NT2/D1 (cell line): ENCODE measurements around the gene CD7.

Source experiments
- SUZ12 ChIP-seq: IDR thresholded peaks from 2 replicates; pipeline ENCODE4 v1.6.1; 2011; ENCODE audit not compliant: insufficient read length, insufficient read depth; ENCODE audit errors: extremely low read depth
- YY1 ChIP-seq: IDR thresholded peaks from 2 replicates; pipeline ENCODE4 v1.6.1; 2011; ENCODE audit not compliant: insufficient read length, insufficient read depth
- ZNF274 ChIP-seq: IDR thresholded peaks from 2 replicates; pipeline ENCODE4 v1.6.1; 2011; ENCODE audit warnings: mild to moderate bottlenecking, low read depth, low read length

- TF ChIP-seq ZNF274: no peak
- no peak for TF ChIP-seq YY1
- TF ChIP-seq SUZ12: no peak
Observed at GRCh38 chr17:82351254-82351712, 33.9 kb upstream of the CD7 start.
